IMR-90 (cell line): Measurements from ENCODE around the gene LEPROT. TPM values are rescaled to one million over a fixed set of nuclear protein-coding genes. Genes with fewer than 3 reads are reported as not detected.
A peak's percentile ranks its signal among the peaks of the same experiment; 100 is the strongest.

Experiments
- ATAC-seq: fragments of 200-7000 bp; cut with Tn5 transposase; 2 replicates; pipeline ENCODE4 v1.9.1; 2020; ENCODE audit warnings: low read depth, mild to moderate bottlenecking, moderate library complexity
- BruUV-seq: library from RNA; stranded (reverse); fragments of 400-500 nt; replicated peaks from 2 replicates; lab custom pipeline; 2021; lab: Mats Ljungman, UMichigan
- CTCF ChIA-PET: fragments of 300-600 bp; formaldehyde crosslinking; extraction: SDS; loops from one replicate; lab custom pipeline; 2021; ENCODE audit warnings: antibody characterized with exemption; lab: Yijun Ruan, JAX
- POLR2A ChIA-PET: fragments of 300-600 bp; sonication (Branson Sonifier 250); formaldehyde crosslinking; loops from one replicate; lab custom pipeline; 2022; ENCODE audit warnings: antibody characterized with exemption; ENCODE audit not compliant: unreplicated experiment; lab: Charles Lee
- DNase-seq: peaks from one replicate; pipeline ENCODE4 v3.0.0; 2013
- H2AFZ ChIP-seq: replicated peaks from 2 replicates; pipeline ENCODE3; 2013; ENCODE audit warnings: low read length, mild to moderate bottlenecking; ENCODE audit not compliant: poor library complexity
- H2AK5ac ChIP-seq: 2 replicates; pipeline ENCODE4 v1.6.1; 2013; ENCODE audit warnings: low read depth, low read length, inconsistent platforms
- H2AK9ac ChIP-seq: replicated peaks from 2 replicates; pipeline ENCODE3; 2013; ENCODE audit warnings: mild to moderate bottlenecking, low read depth, low read length, moderate library complexity; ENCODE audit not compliant: poor library complexity
- H2BK120ac ChIP-seq: 2 replicates; pipeline ENCODE4 v1.6.1; 2013; ENCODE audit warnings: low read depth, low read length, inconsistent platforms
- H2BK15ac ChIP-seq: 3 replicates; pipeline ENCODE4 v1.6.1; 2013; ENCODE audit warnings: low read depth, low read length, inconsistent platforms
- H2BK20ac ChIP-seq: 2 replicates; pipeline ENCODE4 v1.6.1; 2013; ENCODE audit warnings: low read depth, mild to moderate bottlenecking, inconsistent platforms, low read length, moderate library complexity
- H2BK5ac ChIP-seq: 2 replicates; pipeline ENCODE4 v1.6.1; 2013; ENCODE audit warnings: mild to moderate bottlenecking, low read depth, low read length, inconsistent platforms; ENCODE audit not compliant: poor library complexity, severe bottlenecking
- H3K14ac ChIP-seq: replicated peaks from 2 replicates; pipeline ENCODE4 v1.6.1; 2013; ENCODE audit warnings: low read depth, low read length, inconsistent platforms
- H3K18ac ChIP-seq: 2 replicates; pipeline ENCODE4 v1.6.1; 2013; ENCODE audit warnings: low read depth, low read length, control low read depth
- H3K23ac ChIP-seq: 2 replicates; pipeline ENCODE4 v1.6.1; 2013; ENCODE audit warnings: low read depth, low read length, inconsistent platforms
- H3K27ac ChIP-seq: 2 replicates; pipeline ENCODE4 v1.5.1; 2013; ENCODE audit warnings: mild to moderate bottlenecking, control low read depth, low read length; ENCODE audit not compliant: insufficient read depth
- H3K27me3 ChIP-seq: 2 replicates; pipeline ENCODE4 v1.6.1; 2013; ENCODE audit warnings: low read length; ENCODE audit not compliant: control insufficient read depth, insufficient read depth
- H3K36me3 ChIP-seq: 2 replicates; pipeline ENCODE4 v1.6.1; 2013; ENCODE audit warnings: low read length, mixed read lengths; ENCODE audit not compliant: control insufficient read depth, insufficient read depth
- H3K4ac ChIP-seq: 2 replicates; pipeline ENCODE4 v1.6.1; 2013; ENCODE audit warnings: low read depth, low read length, inconsistent platforms
- H3K4me1 ChIP-seq: 2 replicates; pipeline ENCODE4 v1.6.1; 2013; ENCODE audit warnings: low read length, mixed read lengths; ENCODE audit not compliant: control insufficient read depth, insufficient read depth
- H3K4me2 ChIP-seq: 2 replicates; pipeline ENCODE4 v1.6.1; 2013; ENCODE audit warnings: low read depth, mild to moderate bottlenecking, control low read depth, low read length, moderate library complexity
- H3K4me3 ChIP-seq: 2 replicates; pipeline ENCODE4 v1.5.1; 2013; ENCODE audit warnings: low read depth, mild to moderate bottlenecking, control low read depth, low read length, moderate library complexity; ENCODE audit not compliant: insufficient read depth
- H3K56ac ChIP-seq: 2 replicates; pipeline ENCODE4 v1.6.1; 2013; ENCODE audit warnings: low read length, inconsistent platforms; ENCODE audit not compliant: insufficient read depth; ENCODE audit errors: extremely low read depth
- H3K79me1 ChIP-seq, 2 experiments: 2 replicates each; pipeline ENCODE4 v1.6.1; 2013; ENCODE audit warnings: low read length in 2 of 2, inconsistent platforms in 1 of 2, low read depth in 1 of 2
- H3K9ac ChIP-seq: 2 replicates; pipeline ENCODE4 v1.6.1; 2013; ENCODE audit warnings: low read depth, low read length, control low read depth
- H3K9me1 ChIP-seq: 2 replicates; pipeline ENCODE4 v1.6.1; 2013; ENCODE audit warnings: low read length, inconsistent platforms; ENCODE audit not compliant: insufficient read depth
- H3K9me3 ChIP-seq: 2 replicates; pipeline ENCODE4 v1.6.1; 2013; ENCODE audit warnings: low read length; ENCODE audit not compliant: control insufficient read depth, insufficient read depth
- H4K20me1 ChIP-seq: 2 replicates; pipeline ENCODE4 v1.6.1; 2013; ENCODE audit warnings: low read length, inconsistent platforms; ENCODE audit not compliant: insufficient read depth
- H4K5ac ChIP-seq: 2 replicates; pipeline ENCODE4 v1.6.1; 2013; ENCODE audit warnings: mild to moderate bottlenecking, low read depth, low read length, control low read depth
- H4K8ac ChIP-seq, 2 experiments: 2 replicates each; pipeline ENCODE4 v1.6.1; 2013; ENCODE audit warnings: low read depth in 2 of 2, low read length in 2 of 2, control low read depth in 1 of 2, inconsistent platforms in 1 of 2
- H4K91ac ChIP-seq: 2 replicates; pipeline ENCODE4 v1.6.1; 2013; ENCODE audit warnings: low read depth, low read length, inconsistent platforms; ENCODE audit not compliant: insufficient read depth
- BHLHE40 ChIP-seq: fragments of 150-350 bp; IDR thresholded peaks from 2 replicates; pipeline ENCODE4 v1.6.1; 2016; ENCODE audit warnings: mild to moderate bottlenecking, low read depth, low read length
- CEBPB ChIP-seq: IDR thresholded peaks from 2 replicates; pipeline ENCODE4 v1.6.1; 2012; ENCODE audit warnings: low read depth, low read length, improper control_type of control experiment
- POLR2A ChIP-seq: IDR thresholded peaks from 2 replicates; pipeline ENCODE4 v1.6.1; 2012; ENCODE audit warnings: mild to moderate bottlenecking, low read depth, low read length
- RFX5 ChIP-seq: IDR thresholded peaks from 2 replicates; pipeline ENCODE4 v1.8.0; 2012; ENCODE audit warnings: low read depth, mild to moderate bottlenecking, low read length, moderate library complexity
- SMC3 ChIP-seq: fragments of 150-350 bp; IDR thresholded peaks from 2 replicates; pipeline ENCODE4 v1.6.1; 2016; ENCODE audit warnings: low read depth, mild to moderate bottlenecking, antibody characterized with exemption, low read length, moderate library complexity
- USF2 ChIP-seq: fragments of 150-350 bp; IDR thresholded peaks from 2 replicates; pipeline ENCODE4 v1.6.1; 2017; ENCODE audit warnings: mild to moderate bottlenecking, antibody characterized with exemption, low read length, low read depth
- WGBS, 2 experiments: methylation state at CpG; one replicate each; pipeline versions ENCODE4 v1.1.5 to v1.1.7; 2013; ENCODE audit warnings: missing lambda C conversion rate in 2 of 2; ENCODE audit not compliant: insufficient read length in 1 of 2; ENCODE audit errors: extremely low coverage in 2 of 2; 5-methylcytosine and 5-hydroxymethylcytosine counted together
- dilution Hi-C: fragments of 300-500 bp; cut with HindIII; formaldehyde crosslinking; loops from one replicate; pipeline ENCODE4 v1.14.3; 2018; ENCODE audit warnings: low sequenced_read_pairs; ENCODE audit not compliant: unreplicated experiment
- in situ Hi-C: fragments of 300-500 bp; cut with MboI; formaldehyde crosslinking; loops from 3 replicates; pipeline ENCODE4 v1.14.3; 2019; ENCODE audit warnings: low sequenced_read_pairs, inconsistent platforms, mixed read lengths
- intact Hi-C: fragments of 100-400 bp; cut with micrococcal nuclease; formaldehyde crosslinking; loops from 2 replicates; pipeline ENCODE4 v1.10.0; 2022
- polyA plus RNA-seq, 3 experiments: library from polyadenylated mRNA; depleted of rRNA; stranded (reverse); fragments of >200 nt; gene quantifications; 2 replicates each; pipeline ENCODE4 v1.2.3, GENCODE V29; 2012; ENCODE audit warnings: low replicate concordance in 1 of 3
- total RNA-seq: library from RNA; depleted of rRNA; stranded (reverse); fragments of >200 nt; gene quantifications from 2 replicates; pipeline ENCODE4 v1.2.3, GENCODE V29; 2012
- TF ChIP-seq, protein P1 (sequence below): conservative IDR thresholded peaks from 2 replicates; pipeline ENCODE4 v1.5.1; 2012; ENCODE audit warnings: mild to moderate bottlenecking, low read depth, low read length, improper control_type of control experiment
- TF ChIP-seq, protein P2 (sequence below): fragments of 150-350 bp; IDR thresholded peaks from 2 replicates; pipeline ENCODE4 v1.6.1; 2016; ENCODE audit warnings: low read depth, mild to moderate bottlenecking, low read length, moderate library complexity, borderline replicate concordance

The LEPROT gene
- total and polyA plus RNA-seq, 2 of the 4 experiments (the other 2 are of a cell fraction): 21.0 to 40.2 TPM

- TF ChIP-seq RFX5: no peak
Measured at GRCh38 chr1:65421351-65422025, 1.0 kb downstream of the LEPROT start (continued).

GRCh38 chr1:65422241-65423203 is 2.1 kb downstream of the LEPROT start:
- in situ Hi-C loops (loop anchor here (10.0 kb wide), 3 partner anchors 358 to 1022 kb away; no protein-coding TSS in a partner anchor), intact Hi-C loops (loop anchor here (5.0 kb wide), 2 partner anchors 170 to 525 kb away; no protein-coding TSS in a partner anchor), dilution Hi-C loops (no loop called here)
- peak overlapping the region; percentile 46 for H2AK9ac ChIP-seq
- no peak overlapping the region for H3K18ac ChIP-seq
- H3K27ac ChIP-seq: peak overlapping the region; percentile 15; the same call in 1 of the 2 replicates
- ATAC-seq (no peak), DNase-seq (peak; percentile 44)
- H2AK5ac ChIP-seq: peak overlapping the region; percentile 46; the same call in 1 of the 2 replicates
- H2BK120ac ChIP-seq: peak overlapping the region; percentile 8
- H3K79me1 ChIP-seq: peaks cover 30 to 41% of the 10 kb centered on the region in 2 experiments
- H3K9me3 ChIP-seq: no peaks in the 10 kb centered on the region
- BruUV-seq: no TSS peak
- peak overlapping the region; percentile 50 for H4K91ac ChIP-seq
- H3K9me1 ChIP-seq: peaks cover 19% of the 10 kb centered on the region
- peak overlapping the region in 1 of 2 experiments; percentile 20; a peak in 2 of 4 replicates for H4K8ac ChIP-seq
- peak overlapping the region; percentile 58; the same call in 1 of the 2 replicates for H3K23ac ChIP-seq
- peak overlapping the region; percentile 19; the same call in 2 of the 3 replicates for H2BK15ac ChIP-seq
- H3K4me1 ChIP-seq: peaks cover 20% of the 10 kb centered on the region
- no peak overlapping the region for H3K56ac ChIP-seq
- no peak overlapping the region for H2AFZ ChIP-seq
- peak overlapping the region; percentile 56 for H3K4ac ChIP-seq
- H3K4me2 ChIP-seq: peak overlapping the region; percentile 93
- H3K9ac ChIP-seq: no peak overlapping the region; the same call in 1 of the 2 replicates
- H4K20me1 ChIP-seq: peaks cover 3% of the 10 kb centered on the region; the same call in 1 of the 2 replicates
- H4K5ac ChIP-seq: no peak overlapping the region
- 94% methylated on average over 5 of the region's 12 CpGs; no CpG with 5 or more reads in 1 of the 2 experiments for WGBS, 2 experiments
- POLR2A ChIA-PET: interaction anchor here (0.5 kb wide), 1 partner anchor 10 kb away, joined by 3 read pairs; no protein-coding TSS in a partner anchor
- peak overlapping the region; percentile 40 for H3K14ac ChIP-seq
- peaks cover 14% of the 10 kb centered on the region for H3K36me3 ChIP-seq
- H3K4me3 ChIP-seq: no peak overlapping the region
- peak overlapping the region; percentile 99 for H2BK5ac ChIP-seq
- H2BK20ac ChIP-seq: 0 out of 2 replicates have a peak overlapping the region, but pooled peaks have one; percentile 5
- no peaks in the 10 kb centered on the region for H3K27me3 ChIP-seq
- CTCF ChIA-PET: interaction anchor here (0.7 kb wide), 1 partner anchor 19 kb away, joined by 3 read pairs; no protein-coding TSS in a partner anchor
- no peak for TF ChIP-seq BHLHE40
- TF ChIP-seq CEBPB: no peak
- TF ChIP-seq, protein P1, sequence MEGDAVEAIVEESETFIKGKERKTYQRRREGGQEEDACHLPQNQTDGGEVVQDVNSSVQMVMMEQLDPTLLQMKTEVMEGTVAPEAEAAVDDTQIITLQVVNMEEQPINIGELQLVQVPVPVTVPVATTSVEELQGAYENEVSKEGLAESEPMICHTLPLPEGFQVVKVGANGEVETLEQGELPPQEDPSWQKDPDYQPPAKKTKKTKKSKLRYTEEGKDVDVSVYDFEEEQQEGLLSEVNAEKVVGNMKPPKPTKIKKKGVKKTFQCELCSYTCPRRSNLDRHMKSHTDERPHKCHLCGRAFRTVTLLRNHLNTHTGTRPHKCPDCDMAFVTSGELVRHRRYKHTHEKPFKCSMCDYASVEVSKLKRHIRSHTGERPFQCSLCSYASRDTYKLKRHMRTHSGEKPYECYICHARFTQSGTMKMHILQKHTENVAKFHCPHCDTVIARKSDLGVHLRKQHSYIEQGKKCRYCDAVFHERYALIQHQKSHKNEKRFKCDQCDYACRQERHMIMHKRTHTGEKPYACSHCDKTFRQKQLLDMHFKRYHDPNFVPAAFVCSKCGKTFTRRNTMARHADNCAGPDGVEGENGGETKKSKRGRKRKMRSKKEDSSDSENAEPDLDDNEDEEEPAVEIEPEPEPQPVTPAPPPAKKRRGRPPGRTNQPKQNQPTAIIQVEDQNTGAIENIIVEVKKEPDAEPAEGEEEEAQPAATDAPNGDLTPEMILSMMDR: no peak
- TF ChIP-seq, protein P2, sequence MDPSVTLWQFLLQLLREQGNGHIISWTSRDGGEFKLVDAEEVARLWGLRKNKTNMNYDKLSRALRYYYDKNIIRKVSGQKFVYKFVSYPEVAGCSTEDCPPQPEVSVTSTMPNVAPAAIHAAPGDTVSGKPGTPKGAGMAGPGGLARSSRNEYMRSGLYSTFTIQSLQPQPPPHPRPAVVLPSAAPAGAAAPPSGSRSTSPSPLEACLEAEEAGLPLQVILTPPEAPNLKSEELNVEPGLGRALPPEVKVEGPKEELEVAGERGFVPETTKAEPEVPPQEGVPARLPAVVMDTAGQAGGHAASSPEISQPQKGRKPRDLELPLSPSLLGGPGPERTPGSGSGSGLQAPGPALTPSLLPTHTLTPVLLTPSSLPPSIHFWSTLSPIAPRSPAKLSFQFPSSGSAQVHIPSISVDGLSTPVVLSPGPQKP: no peak
- no peak for TF ChIP-seq USF2
- no peak for TF ChIP-seq SMC3
- no peak for TF ChIP-seq POLR2A
- no peak for TF ChIP-seq RFX5
